GM21528 (cell line): ENCODE measurements around the gene ATP4B.

Source experiments
- ATAC-seq: cut with Tn5 transposase; IDR thresholded peaks from one replicate; pipeline ENCODE4 v1.9.1; 2021; ENCODE audit warnings: mild to moderate bottlenecking, moderate library complexity; ENCODE audit not compliant: unreplicated experiment, low FRiP score

ATP4B gene

DNA sequence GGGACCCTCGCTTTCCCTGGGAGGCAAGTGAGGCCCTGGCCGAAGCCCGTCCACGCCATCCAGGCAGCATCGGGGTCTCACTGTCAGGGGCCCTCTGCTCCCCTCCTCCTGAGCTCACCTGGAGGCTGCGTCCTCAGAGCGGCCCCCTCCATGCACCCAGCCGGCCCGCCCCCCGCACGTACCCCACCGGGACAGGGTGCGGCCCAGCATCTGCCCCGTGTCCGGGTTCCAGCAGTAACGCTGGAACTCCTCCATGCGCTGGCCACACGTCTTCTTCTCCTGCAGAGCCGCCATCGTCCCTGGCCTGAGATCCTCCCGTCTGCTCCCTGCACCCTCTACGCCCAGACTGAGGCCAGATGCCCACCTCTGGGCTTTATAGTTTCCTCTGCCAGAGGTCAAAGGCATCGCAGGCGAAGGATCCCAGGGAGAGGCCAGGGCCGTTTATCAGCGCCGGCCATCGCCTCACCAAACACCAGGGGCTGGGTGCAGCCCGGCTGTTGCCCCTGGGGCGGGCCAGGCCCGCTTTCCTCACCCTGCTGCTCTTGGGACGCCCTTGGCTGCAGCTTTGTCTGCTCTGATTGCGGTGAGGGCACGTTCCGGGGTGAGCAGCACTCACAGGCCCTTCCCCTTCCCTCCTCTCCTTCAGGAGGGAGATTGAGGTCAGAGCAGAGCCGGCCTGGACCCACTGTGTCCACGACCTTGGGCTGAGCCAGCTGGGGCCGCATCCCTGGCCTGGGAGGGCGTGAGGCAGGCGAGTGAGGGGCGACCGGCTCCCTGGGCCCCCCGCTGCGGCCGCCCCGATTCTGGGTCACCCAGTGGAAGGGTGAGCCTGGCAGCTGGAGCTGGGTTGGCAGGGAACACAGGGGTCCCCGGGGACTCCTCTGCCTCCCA, at the start of gene ATP4B:
TSS of gene ATP4B (minus strand) at position 348 of the 891 bp plus-strand sequence. CDS start at position 294, 54 bp downstream.
- ATAC-seq = no peak

DNA sequence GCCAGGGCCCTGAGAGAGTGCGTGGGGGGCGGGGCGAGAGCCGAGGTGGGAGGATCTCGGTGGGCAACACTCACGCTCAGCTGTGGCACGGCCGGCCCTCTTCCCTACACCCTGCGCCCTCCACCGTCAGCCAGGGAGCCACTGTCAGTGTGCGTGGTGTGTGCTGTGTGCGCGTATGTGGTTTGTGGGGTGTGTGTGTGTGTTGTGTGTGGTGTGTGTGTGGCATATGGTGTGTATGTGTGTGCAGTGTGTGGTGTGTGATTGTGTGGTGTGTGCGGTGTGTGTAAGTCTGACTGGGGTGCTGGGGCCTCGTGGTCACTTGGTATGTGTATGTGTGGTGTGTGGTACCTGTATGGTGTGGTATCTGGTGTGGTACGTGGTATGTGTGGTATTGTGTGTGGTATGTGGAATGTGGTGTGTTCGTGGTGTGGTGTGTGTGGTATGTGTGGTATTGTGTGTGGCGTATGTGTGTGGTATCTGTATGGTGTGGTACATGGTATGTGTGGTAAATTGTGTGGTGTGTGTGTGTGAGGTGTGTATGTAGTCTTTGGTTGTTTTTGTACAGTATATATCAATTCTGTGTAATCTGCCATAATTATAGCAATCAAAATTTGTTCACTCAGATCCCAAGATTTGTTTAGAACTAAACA, 14.1 kb upstream of the ATP4B start:
- ATAC-seq = no peak

DNA sequence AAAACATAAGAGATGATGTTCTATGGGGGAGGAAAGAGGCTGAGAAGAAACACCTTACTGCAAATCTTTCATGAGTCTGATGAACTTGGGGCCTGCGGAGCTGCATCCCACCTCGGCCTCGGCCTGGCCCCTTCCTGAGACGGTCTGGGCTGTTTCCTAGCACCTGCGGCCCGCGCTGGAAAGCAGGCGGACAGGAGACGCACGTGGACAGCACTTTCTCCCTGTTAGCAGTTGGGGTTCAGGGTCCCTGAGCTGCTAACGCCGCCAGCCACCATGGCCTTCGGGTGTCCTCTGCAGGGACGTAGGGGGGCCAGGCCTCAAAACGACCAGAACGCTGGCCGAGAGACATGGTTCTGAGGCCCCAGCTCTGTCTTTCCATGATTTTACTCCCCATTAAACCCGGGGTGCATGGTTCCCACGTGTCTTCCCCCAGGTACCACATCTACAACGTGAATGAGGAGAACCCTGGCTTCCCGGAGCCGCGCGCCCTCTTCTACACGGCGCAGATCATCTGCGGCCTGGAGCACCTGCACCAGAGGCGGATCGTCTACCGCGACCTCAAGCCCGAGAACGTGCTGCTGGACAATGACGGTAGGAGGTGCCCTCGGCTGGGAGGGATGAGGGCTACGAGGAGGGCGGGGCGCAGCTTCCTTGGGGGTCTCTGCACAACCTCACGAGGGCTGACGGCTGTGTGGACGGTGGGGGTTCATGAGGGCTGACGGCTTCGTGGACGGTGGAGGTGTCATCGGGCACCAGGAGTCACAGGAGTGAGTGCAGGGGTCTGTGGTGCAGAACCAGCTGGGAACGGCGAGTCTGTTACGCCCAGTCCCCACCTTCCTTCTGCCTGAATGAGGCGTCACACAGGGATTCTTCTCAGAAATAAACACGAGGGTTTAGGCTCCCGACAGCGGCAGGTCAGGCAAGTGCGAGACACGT, 13.3 kb upstream of the ATP4B start:
- ATAC-seq = no peak

DNA sequence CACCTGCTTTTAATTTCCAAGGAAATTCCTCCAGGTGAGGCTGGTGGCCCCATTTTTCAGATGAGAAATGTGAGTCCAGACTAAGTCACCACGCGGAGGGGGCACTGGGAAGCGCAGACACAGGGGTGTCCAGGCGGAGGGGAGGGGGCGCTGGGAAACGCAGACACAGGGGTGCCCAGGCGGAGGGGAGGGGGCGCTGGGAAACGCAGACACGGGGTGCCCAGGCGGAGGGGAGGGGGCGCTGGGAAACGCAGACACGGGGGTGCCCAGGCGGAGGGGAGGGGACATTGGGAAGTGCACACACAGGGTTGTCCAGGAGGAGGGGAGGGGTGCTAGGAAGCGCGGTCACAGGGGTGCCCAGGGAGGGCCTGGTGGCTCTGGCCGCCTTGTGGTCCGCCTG, 12.5 kb upstream of the ATP4B start:
- ATAC-seq = no peak

DNA sequence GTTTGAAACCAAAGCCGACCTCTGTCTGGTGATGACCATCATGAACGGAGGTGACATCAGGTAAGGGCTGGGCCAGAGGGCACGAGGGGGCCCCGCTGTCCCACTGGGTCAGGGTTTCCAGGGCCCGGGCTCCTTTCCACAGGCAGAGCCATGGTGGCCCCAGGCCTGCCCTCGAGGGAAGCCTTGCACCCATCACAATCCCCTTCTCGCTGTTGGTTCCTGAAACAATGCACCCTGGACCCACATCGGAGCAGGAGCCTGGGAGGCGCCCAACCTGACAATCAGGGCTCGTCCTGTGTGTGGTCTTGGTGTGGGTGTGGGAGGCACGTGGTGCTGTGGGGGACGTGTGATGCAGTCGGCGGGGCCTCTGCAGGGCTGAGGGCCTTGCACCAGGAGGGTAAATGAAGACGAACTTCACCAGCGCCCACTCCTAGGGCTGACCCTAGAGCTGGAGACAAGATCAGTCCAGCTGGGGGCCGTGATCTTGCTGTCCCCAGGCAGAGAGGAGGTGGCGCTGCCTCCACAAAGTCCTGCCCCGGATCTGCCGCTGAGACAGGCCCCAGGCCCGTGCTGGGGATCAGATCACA, 11.8 kb upstream of the ATP4B start:
- no peak for ATAC-seq

DNA sequence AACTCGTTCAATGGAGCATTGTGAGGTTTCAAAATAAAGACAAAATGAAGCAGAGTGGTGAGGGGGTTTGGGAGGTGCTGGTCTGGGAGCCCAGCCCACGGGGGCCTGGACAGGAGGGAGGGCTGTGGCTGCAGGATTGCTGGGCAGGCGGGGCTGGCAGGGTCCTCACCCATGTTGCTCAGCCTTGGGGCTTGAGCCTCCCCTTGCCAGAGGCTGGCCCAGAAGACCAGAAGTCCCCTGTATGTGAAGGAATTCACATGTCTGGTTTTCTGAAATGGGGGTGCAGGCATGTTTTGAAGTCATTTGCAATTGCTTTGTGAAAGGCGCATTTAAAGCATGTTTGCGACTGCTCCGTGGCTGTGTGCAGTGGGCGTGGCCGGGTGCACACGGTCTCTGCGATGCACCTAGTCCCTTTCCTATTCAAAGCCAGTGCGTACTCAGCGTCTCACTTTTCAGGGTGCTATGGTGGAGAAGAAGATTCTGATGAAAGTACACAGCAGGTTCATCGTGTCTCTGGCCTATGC, 11.3 kb upstream of the ATP4B start:
- ATAC-seq = no peak

DNA sequence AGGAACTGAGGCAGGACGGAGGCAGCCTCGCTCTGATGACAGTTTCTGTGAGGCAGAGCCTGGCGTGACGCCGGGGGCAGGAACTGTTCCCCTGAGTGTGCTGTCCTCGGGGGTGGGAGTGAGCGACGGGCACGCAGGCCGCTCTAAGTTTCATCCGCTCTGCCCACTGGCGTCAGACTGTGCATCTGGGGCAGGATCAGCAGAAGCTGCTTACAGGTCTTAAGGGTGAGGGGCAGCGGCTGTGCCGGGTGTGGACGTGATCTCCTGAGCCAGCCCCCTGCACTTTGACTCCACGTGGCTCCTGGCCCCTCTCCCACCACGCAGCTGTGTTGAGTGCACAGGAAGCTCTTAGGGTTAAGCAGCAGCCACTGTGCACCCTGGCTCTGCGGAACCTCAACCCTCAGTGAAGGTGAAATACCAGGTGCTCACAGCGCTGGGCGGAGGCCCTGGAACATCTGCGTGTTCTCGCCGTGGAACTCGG, 10.5 kb upstream of the ATP4B start:
- no peak for ATAC-seq

DNA sequence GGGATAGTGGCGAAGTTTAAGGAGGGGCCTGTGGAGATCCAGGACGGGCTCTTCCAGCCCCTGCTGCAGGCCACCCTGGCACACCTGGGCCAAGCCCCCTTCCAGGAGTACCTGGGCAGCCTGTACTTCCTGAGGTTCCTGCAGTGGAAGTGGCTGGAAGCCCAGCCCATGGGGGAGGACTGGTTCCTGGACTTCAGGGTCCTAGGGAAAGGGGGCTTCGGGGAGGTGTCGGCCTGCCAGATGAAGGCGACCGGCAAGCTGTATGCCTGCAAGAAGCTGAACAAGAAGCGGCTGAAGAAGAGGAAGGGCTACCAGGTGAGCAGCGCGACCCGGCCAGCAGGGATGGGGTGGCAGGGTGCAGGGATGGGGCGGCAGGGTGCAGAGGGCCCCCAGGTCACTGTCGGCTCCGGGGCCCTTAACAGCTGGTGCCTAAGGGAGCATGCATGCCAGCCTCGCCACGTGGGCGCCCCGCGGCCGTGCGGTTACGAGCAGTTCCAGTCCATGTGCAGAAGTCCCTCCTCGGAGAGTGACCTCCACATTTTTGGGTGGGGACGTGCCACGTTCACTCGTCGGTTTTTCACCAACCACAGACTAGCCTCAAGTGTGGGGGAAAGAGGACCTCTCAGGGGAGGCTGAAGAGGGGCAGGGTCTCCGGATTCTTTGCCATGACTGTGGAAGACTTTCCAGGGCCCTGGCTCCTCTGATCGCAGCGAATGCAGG, 9.9 kb upstream of the ATP4B start:
- no peak for ATAC-seq

DNA sequence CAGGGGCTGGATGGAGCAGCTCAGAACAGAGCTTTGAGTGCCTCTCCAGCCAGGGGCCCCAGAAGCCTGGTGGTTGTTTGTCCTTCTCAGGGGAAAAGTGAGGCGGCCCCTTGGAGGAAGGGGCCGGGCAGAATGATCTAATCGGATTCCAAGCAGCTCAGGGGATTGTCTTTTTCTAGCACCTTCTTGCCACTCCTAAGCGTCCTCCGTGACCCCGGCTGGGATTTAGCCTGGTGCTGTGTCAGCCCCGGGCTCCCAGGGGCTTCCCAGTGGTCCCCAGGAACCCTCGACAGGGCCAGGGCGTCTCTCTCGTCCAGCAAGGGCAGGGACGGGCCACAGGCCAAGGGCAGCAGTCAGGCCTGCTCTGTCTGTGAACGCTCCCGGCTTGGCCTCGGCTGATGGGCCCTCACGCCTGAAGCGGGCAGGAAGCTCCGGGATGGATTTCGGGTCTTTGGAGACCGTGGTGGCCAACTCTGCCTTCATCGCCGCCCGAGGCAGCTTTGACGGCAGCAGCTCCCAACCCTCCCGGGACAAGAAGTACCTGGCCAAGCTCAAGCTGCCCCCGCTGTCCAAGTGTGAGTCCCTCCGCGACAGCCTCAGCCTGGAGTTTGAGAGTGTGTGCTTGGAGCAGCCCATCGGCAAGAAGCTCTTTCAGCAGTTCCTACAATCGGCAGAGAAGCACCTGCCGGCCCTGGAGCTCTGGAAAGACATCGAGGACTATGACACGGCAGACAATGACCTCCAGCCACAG, 9.1 kb upstream of the ATP4B start, which contains the start of gene GRK1:
TSS of gene GRK1 (plus strand) at position 269 of the 751 bp plus-strand sequence. CDS start at position 437, 168 bp downstream.
- no peak for ATAC-seq

DNA sequence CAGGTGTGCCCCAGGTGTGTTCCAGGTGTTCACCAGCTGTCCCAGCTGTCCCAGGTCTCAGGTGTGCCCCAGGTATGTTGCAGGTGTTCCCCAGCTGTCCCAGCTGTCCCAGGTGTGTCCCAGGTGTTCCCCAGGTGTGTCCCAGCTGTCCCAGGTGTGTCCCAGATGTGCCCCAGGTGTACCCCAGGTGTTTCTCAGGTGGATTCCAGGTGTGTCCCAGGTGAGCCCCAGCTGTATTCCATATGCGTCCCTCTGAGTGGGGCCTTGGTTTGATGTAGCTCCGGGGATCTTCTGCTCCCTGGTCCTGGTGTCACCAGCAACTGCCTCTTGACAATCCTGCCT, 8.3 kb upstream of the ATP4B start:
- ATAC-seq = no peak

DNA sequence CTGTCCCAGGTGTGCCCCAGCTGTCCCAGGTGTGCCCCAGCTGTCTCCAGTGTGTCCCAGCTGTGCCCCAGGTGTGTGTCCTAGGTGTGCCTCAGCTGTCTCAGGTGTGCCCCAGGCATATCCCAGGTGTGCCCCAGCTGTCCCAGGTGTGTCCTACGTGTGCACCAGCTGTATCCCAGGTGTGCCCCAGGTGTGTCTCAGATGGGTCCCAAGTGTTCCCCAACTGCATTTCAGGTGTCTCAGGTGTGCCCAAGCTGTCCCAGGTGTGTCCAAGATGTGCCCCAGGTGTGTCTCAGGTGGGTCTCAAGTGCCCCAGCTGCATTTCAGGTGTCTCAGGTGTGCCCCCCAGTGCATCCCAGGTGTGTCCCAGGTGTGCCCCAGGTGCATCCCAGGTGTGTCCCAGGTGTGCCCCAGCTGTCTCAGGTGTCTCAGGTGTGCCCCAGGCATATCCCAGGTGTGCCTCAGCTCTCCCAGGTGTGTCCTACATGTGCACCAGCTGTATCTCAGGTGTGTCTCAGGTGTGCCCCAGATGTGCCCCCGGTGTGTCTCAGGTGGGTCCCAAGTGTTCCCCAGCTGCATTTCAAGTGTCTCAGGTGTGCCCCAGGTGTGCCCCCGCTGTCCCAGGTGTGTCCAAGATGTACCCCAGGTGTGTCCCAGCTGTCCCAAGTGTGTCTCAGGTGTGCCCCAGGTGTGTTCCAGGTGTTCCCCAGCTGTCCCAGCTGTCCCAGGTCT, 7.8 kb upstream of the ATP4B start:
- no peak for ATAC-seq

DNA sequence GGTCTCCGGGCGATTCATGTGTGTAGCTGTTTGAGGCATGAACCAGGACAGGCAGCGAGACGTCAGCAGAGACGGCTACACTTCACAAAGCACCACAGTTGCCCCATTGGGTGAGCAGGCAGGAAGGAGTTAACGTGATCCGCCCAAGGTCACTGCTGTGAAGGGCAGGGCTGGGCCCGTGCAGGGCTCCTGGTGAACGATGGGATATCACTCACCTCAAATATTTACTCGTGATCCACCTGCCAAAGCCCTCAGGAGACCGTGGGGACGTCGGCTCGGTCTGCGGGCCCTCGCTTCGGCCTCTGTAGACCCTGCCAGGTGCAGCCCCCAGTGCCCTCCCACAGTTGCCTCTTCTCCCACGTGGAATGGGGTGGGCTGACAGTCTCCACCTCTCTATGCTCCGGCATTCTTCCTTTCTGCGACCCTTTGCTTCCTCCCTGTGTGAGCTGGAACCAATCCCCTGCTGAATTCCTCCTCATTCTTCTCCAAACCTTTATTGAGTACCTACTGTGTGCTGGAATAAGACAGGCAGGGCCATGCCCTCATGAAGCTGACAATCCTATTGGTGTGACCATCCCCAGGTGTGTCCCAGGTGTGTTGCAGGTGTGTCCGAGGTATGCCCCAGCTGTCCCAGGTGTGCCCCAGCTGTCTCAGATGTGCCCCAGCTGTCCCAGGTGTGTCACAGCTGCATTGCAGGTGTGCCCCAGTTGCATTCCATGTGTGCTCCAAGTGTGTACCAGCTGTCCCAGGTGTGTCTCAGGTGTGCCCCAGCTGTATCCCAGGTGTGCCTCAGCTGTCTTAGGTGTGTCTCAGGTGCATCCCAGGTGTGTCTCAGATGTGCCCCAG, 7.0 kb upstream of the ATP4B start:
- no peak for ATAC-seq

DNA sequence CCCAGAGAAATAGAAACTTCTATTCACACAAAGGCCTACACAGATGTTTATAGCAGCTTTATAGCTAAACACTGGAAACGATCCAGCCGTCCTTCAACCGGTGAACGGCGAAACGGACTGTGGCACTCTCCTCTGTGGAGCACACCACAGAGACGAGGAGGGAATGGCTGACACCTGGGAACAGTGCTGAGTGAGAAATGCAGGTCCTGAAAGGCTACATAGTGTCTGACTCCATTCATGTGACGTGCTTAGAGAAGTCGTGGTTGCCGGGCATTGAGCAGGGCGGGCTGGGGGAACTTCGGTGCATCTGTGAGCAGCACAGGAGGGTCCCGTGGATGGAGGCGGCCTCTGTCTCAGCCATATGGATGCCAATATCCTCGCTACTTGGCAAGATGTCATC, 5.9 kb upstream of the ATP4B start:
- no peak for ATAC-seq

DNA sequence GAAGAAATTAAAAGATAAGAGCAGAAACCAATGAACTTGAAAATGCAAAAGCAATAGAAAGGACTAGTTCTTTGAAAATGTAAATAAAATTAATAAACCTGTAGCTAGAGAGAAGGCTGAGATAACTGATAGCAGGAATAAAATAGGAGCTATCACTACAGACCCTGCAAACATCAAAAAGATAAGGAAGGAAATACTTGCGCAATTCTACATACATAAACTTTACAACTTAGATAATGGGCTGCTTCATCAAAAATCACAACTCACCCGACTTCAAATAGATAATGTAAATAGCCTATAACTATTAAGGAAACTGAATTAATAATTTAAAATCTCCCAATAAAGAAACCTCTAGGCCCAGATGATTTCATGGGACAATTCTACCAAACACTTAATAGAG, 3.5 kb upstream of the ATP4B start:
- ATAC-seq = no peak

DNA sequence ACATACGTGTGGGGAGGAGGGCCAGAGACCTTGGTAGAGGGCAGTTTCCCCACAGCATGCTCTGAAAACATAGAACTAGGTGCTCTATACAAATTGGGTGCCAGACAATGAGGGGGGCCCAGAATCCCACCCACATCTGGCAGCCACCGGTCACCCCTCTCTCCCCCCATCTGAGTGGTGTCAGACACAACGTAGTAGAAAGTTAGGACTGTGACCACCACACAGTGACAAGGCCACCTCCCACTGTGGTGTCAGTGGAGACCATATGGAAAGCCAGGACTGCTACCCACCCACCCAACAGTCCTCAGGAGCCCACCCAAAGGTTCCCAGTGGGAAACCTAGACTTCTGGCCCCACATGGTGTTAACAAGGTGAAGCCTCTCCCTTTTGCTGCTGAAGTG, 2.1 kb upstream of the ATP4B start:
- no peak for ATAC-seq

DNA sequence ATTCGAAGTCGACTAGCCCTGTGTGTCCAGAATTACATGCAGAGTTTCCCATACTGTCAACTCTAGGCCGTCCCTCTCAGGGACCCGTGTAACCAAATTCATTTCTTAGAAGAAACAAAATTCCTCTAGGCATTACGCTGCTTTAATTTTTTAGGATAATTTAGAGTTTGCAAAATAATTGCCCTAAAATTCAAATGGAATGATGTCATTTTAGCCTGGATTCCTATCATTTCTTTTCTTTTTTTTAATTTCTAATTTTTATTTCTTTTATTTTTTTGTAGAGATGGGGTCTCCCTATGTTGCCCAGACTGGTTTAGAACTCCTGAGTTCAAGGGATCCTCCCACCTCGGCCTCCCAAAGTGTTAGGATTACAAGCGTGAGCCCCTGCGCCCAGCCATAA, 1.3 kb upstream of the ATP4B start:
- ATAC-seq = no peak

DNA sequence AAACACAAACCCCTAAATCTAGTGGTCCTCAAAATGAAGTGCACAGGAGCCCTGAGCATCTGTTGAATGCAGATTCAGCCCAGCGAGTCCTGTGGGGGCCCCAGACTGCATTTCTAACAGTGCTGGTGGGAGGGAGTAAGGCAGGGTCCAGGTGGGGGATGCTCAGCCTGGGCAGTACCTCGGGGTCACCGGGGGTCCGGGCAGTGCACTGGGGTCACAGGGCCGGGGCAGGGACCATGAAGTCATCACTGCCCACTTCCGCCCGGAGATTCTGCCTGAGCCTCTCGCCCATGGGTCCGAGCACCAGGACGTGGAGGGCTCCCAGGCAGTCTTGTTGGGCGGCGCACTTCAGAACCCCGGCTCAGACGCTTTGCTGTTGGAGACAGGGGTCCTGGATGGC, 838 bp upstream of the ATP4B start:
- ATAC-seq = no peak
